ENCODE data around the gene HSPBAP1. TPM values are rescaled to one million over a fixed set of nuclear protein-coding genes. Genes with fewer than 3 reads are reported as not detected.

The HSPBAP1 gene
- total and polyA plus RNA-seq, 2 of the 13 experiments (the other 11 are each of a cell fraction or from before 2014, with no cell fraction given), result 4.2 to 5.1 TPM

DNA sequence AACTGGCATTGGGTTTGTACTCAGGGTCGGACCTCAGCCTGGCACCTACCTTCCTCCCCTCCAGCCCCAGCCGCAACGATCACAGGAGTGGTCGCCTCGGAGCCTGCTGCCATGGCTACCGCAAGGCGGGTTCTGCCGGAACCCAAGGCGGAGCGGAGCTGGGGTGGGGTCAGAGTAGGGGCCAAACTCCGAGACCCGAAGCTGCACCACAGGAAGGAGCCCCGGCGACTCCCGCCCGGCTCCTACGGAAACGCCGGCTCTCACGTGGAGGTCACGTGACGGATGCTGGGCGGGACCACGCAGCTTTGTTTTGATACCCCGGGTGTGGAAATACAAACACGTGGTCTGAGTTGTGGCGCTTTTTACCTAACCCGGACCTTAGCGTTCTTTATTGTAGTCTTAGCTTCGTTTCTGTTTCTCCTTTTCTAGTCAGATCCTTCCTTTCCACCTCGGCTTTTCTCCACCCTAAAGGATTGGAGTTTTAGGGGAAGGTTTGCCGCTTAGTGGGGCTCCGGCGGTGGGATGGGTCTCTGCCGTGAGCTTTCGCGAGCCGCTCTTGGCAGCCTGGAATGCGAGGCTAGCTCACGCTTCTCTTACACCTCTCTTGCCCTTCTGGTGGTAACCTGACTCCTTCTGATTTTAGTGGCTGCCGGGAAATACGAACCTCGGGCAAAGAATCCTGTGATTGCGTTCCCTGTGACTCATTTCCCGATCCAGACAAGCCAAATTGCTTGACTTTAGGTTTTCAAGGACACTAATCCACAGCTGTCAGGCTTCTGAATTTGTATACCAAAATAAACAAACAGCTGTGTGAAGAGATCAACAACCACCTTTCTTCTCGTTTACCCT is at the start of gene HSPBAP1 (continued):
- no peak for TF ChIP-seq ZNF24 (IDR thresholded peaks at IDR 0.05)
- no peak for TF ChIP-seq PRPF4 (IDR thresholded peaks at IDR 0.05; ENCODE audit: low read depth, low read length, poor library complexity, severe bottlenecking)
- peak; percentile 74; the same call in 1 of the 2 replicates for TF ChIP-seq ETV5 (CRISPR knock-in tag; IDR thresholded peaks at IDR 0.05; ENCODE audit: borderline replicate concordance)
- TF ChIP-seq ZNF567 (CRISPR knock-in tag; IDR thresholded peaks at IDR 0.05; ENCODE audit: borderline replicate concordance), result no peak
- TF ChIP-seq IKZF4 (CRISPR knock-in tag; IDR thresholded peaks at IDR 0.05; ENCODE audit: borderline replicate concordance, low read depth, not compliant biosample characterization), result no peak
- peak; percentile 44 for TF ChIP-seq FOXP4 (CRISPR knock-in tag; IDR thresholded peaks at IDR 0.05)
- TF ChIP-seq ZNF691 (CRISPR knock-in tag; IDR thresholded peaks at IDR 0.05; ENCODE audit: borderline replicate concordance, low read depth), result peak; percentile 79; the same call in 1 of the 2 replicates
- TF ChIP-seq ZNF570 (CRISPR knock-in tag; IDR thresholded peaks at IDR 0.05; ENCODE audit: borderline replicate concordance), result no peak
- TF ChIP-seq ZNF235 (CRISPR knock-in tag; IDR thresholded peaks at IDR 0.05; ENCODE audit: borderline replicate concordance), result no peak
- TF ChIP-seq, protein P1, sequence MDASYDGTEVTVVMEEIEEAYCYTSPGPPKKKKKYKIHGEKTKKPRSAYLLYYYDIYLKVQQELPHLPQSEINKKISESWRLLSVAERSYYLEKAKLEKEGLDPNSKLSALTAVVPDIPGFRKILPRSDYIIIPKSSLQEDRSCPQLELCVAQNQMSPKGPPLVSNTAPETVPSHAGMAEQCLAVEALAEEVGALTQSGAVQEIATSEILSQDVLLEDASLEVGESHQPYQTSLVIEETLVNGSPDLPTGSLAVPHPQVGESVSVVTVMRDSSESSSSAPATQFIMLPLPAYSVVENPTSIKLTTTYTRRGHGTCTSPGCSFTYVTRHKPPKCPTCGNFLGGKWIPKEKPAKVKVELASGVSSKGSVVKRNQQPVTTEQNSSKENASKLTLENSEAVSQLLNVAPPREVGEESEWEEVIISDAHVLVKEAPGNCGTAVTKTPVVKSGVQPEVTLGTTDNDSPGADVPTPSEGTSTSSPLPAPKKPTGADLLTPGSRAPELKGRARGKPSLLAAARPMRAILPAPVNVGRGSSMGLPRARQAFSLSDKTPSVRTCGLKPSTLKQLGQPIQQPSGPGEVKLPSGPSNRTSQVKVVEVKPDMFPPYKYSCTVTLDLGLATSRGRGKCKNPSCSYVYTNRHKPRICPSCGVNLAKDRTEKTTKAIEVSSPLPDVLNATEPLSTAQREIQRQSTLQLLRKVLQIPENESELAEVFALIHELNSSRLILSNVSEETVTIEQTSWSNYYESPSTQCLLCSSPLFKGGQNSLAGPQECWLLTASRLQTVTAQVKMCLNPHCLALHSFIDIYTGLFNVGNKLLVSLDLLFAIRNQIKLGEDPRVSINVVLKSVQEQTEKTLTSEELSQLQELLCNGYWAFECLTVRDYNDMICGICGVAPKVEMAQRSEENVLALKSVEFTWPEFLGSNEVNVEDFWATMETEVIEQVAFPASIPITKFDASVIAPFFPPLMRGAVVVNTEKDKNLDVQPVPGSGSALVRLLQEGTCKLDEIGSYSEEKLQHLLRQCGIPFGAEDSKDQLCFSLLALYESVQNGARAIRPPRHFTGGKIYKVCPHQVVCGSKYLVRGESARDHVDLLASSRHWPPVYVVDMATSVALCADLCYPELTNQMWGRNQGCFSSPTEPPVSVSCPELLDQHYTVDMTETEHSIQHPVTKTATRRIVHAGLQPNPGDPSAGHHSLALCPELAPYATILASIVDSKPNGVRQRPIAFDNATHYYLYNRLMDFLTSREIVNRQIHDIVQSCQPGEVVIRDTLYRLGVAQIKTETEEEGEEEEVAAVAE (CRISPR knock-in tag; IDR thresholded peaks at IDR 0.05; ENCODE audit: borderline replicate concordance), result no peak
- TF ChIP-seq ZNF598 (CRISPR knock-in tag; IDR thresholded peaks at IDR 0.05; ENCODE audit: borderline replicate concordance), result no peak
- no peak for TF ChIP-seq ZNF670 (CRISPR knock-in tag; IDR thresholded peaks at IDR 0.05; ENCODE audit: borderline replicate concordance)
- TF ChIP-seq ZNF563 (CRISPR knock-in tag; IDR thresholded peaks at IDR 0.05), result peak; percentile 93
- TF ChIP-seq TBL1XR1 (IDR thresholded peaks at IDR 0.05; ENCODE audit: borderline replicate concordance, low read length, partially characterized antibody), result no peak
- peak; percentile 79 for TF ChIP-seq EED (CRISPR knock-in tag; IDR thresholded peaks at IDR 0.05)
- TF ChIP-seq RARA (CRISPR knock-in tag; IDR thresholded peaks at IDR 0.05), result 0 out of 2 replicates have a peak, but pooled peaks have one; percentile 26
- no peak; the same call in 1 of the 2 replicates for TF ChIP-seq TEAD2 (CRISPR knock-in tag; IDR thresholded peaks at IDR 0.05)
- peak; percentile 94; the same call in 1 of the 2 replicates for TF ChIP-seq ZNF253 (CRISPR knock-in tag; IDR thresholded peaks at IDR 0.05; ENCODE audit: borderline replicate concordance)
- TF ChIP-seq ELF3 (CRISPR knock-in tag; IDR thresholded peaks at IDR 0.05), result 0 out of 2 replicates have a peak, but pooled peaks have one; percentile 17
- TF ChIP-seq KLF12 (CRISPR knock-in tag; IDR thresholded peaks at IDR 0.05; ENCODE audit: borderline replicate concordance), result 0 out of 2 replicates have a peak, but pooled peaks have one; percentile 56
- peak; percentile 44 for TF ChIP-seq U2AF1 (optimal IDR thresholded peaks at IDR 0.05; ENCODE audit: low read depth, low read length)
- TF ChIP-seq ZSCAN12 (CRISPR knock-in tag; IDR thresholded peaks at IDR 0.05), result 0 out of 2 replicates have a peak, but pooled peaks have one; percentile 53

Measured in HepG2 (cell line).